ENCODE results near the gene RARS1.
"Not testable (repeated sequence)": the region's sequence is repeated elsewhere in the genome, so short reads cannot be mapped to it uniquely, and the experiment has no call there.

The RARS1 gene

DNA sequence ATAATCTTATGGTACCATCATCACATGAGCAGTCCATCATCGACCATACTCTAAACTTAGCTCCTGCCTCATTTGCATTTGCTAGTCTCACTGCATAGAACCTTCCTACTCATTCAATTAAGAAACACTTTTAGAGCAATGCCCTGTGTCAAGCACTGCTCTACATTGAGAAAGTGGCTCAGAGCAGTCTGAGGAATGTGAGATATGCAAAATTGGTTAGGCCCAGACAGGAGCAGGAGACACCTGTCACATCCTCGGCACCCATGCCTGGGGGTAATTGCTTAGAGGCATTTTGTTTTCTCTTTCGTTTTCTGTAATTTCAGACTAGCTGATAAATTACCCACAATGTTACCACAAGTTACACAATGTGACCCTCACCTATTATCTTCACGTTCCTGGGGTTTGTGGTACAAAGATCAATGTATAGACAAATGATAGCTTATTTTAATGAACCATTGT is 4.9 kb upstream of the RARS1 start:
- no peak for DNase-seq

DNA sequence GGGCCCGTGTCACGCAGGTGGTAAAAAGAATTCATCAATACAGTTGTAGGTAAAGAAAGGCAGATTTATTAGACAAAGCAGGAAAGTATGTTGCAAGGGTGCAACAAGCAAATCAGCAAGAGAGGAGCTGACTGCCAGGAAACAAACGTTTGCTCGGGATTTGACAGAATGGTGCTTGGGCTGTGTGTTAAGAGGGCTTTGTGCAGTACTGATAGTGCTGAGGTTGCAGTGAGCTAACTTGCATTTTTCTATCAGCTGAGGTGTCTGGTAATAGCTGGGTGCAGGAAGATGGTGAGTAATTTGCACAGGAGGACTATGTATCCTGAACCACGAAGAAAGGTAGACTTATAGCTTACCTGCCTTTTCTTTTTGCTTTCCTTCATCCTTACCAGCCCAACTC is 3.9 kb upstream of the RARS1 start:
- no peak for DNase-seq

DNA sequence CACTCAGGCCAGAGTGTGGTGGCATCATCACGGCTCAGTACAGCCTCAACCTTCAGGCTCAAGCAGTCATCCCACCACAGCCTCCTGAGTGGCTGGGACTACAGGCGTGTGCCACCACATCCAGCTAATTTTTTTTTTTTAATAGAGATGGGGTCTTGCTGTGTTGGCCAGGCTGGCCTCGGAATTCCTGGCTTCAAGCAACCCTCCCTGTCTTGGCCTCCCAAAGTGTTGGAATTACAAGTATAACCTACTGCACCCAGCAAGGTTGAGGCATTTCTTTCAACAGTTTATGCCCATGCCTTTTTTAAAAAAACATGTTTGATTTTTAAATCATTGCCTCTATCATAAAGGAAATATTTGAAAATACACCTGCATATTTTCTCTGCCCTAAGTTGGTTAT is 2.8 kb downstream of the RARS1 start:
- no peak for DNase-seq

DNA sequence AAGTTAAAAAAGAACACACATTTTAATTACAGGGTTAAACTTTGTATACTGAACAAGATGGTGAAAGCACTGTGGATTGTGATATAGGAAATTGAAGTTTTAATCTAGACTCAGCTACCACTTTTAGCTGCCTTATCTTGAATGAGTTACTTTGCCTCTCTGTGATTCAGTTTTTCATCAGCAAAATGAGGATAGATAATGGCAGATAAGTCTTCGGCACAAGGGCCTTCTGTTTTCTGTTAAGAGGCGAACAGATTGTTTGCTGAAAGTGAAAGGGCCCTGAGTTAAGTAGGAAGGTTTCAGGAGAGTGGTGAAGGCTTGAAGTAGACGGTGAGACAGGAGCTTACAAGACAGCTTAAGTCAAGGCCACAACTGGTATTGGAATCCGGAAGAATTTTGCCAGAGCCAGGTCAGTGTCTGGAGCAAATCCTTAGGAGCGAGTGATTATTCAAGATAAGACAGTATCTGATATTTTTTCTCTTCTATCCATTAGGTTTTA is 7.8 kb downstream of the RARS1 start:
- no peak for DNase-seq

DNA sequence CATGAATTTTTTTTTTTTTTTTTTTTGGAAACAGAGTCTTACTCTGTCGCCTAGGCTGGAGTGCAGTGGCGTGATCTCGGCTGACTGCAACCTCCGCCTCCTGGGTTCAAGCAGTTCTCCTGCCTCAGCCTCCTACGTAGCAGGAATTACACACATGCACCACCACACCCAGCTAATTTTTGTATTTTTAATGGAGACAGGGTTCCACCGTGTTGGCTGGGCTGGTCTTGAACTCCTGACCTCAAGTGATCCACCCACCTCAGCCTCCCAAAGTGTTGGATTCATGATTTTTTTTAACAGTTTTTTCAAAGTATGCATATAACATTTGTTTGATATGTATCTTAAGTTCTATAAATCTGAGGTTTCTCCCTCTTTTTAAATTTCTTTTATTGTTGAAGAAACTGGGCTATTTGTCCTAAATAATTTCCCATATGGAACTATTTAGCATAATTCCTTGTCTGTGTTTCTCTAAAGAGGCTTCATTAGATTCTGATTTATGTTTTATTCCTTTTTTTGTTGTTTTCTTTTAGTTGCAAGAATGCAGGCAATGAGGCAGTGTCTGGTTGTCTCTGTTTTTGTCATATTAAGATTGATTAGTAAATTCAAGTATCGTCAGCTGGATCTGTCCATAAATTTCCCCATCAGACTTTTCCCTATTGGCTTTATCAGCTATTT is 16.4 kb downstream of the RARS1 start:
- DNase-seq, result no peak

DNA sequence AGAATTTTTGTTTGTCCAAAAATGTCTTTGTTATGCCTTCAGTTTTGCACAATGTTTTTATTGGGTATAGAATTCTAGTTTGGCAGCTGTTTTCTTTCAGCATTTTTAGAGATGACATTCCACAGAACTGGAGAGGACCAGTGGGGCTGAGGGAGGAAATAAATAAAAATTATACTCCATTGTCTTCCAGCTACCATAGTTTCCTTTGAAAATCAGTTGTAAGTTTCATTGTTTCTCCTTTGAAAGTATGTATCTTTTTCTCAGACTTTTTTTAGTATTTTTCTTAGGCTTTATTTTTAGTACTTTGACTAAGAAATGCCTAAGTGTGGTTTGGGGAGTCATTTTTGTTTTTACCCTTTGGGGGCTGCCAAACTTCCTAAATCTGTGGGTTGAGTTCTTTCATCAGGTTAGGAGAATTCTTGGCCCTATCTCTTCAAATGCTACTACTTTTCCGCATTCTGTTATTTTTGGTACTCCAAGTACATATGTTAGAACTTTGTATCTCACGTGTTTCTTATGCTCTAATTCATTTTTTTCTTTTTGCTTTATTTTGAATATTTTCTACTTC is 27.7 kb downstream of the RARS1 start:
- no peak for DNase-seq

DNA sequence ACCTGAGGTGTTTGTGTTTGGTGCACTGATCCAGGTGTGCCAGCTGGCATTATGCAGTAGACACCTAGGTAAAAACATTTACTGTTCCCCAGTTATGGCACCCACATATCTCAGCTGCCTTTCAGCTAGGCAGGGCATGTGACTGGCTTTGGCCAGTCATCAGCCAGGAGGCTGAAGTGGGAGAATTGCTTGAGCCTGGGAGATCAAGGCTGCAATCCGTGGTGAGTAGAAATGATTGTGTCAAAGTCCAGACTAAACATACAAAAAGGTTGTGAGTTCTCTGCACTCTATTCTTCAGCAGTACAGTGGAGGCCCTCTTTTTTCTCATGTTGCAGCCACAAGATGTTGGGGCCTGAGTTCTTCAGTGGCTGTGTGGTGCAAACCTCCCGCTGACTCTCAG is 39.6 kb downstream of the RARS1 start:
- no peak for DNase-seq

DNA sequence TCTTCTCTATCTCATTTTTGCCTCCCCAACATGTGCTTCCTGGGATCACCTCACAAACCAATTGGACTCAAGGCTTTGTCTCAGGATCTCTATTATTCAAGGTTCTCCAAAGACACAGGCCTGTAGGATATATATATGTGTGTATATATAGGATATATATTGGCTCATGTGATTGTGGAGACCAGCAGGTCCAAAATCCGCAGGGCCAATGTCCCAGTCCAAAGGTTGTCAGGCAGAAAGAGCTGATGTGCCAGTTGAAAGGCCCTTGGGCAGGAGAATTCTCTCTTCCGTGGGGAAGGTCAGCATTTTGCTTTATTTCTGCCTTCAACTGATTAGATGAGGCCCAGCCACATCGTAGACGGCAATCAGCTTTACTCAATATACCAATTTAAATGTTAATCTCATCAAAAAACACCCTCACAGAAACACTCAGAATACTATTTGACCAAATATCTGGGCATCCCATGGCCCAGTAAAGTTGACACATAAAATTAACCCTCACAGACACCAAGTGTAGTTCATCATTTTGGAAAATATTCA is 41.6 kb downstream of the RARS1 start:
- DNase-seq, result no peak

DNA sequence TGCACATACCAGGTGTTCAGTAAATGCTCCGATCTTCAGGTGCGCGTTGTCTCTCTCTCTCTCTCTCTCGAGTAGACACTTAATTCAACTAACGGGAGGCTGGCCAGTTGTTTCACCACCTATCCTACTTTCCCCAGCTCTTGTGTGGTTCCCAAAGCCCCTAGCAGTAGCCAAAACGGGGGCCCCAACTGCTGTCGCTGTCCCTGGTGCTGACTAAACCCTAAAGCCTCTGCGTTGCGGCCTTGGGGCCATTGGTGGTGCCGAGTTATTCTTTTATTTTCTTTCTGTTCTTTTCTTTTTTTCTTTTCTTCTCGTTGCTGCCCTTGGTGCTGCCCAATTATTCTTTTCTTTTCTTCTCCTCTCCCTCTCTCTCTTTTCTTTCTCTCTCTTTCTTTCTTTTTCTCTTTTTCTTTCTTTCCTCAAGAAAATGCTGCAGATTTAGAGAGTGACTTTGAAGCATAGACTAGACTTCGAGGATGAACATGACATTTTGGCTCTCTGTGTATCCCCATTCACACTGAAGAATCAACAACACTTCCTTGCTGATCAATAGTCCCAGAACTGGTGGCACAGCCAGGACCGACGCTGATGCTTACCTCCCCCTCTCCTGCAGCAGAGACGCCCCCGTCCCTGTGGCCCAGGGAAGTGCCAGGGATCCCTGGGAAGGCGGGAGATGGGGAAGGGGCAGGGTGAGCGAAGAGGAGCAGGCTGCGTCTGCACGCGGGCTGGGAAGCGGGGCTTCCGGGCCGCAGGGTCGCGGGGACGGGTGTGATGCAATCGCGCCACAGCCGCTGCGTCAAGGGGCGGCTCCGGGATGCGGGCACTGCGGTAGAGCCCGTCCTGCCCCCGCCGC is 42.5 kb downstream of the RARS1 start, which contains the start of gene FBLL1:
FBLL1 (plus strand) TSS at position 785 of the 853 bp plus-strand sequence. CDS start 200 bp downstream, outside the sequence.
- DNase-seq, result peak in 1 of 14 donors; percentile 73

DNA sequence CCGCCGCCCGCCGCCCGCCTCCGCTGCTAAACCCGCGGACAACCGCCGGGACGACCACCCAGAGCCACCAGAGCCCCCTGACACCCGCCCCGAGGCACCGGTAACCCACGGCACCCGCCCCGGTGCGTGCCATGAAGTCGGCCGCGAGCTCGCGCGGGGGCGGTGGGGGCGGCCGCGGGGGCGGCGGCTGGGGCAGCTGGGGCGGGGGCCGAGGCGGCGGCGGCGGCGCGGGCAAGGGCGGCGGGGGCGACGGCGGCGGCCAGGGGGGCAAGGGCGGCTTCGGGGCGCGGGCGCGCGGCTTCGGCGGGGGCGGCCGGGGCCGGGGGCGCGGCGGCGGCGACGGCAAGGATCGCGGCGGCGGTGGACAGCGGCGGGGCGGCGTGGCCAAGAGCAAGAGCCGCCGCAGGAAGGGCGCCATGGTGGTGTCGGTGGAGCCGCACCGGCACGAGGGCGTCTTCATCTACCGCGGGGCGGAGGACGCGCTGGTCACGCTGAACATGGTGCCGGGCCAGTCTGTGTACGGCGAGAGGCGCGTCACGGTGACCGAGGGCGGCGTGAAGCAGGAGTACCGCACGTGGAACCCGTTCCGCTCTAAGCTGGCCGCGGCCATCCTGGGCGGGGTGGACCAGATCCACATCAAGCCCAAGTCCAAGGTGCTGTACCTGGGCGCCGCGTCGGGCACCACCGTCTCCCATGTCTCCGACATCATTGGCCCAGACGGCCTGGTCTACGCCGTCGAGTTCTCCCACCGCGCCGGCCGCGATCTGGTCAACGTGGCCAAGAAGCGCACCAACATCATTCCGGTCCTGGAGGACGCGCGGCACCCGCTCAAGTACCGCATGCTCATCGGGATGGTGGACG is 43.3 kb downstream of the RARS1 start:
- no peak for DNase-seq

DNA sequence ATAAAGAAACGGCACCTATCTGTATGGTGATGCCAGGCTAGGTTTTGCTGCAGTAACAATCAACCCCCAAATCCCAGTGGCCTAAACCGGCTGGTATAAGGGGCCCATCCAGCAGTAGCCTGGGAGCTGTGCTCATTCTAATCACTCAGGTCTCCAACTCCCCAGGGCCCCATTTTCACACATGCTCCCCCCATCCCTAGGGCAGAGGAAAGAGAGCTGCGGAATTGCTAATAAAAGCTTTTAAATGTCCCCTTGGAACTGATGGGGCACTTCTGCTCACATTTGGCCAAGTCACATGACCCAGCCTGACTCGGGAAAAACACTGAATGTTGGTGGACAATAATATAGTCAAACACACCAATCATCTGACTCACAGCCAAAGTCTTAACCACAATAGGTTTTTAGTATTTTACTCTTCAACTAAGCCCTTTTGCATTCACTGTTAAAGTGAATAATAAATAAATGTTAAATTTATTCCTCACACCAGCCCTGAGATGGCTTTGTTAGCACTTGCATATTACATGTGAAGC is 44.4 kb downstream of the RARS1 start:
- DNase-seq, result no peak

DNA sequence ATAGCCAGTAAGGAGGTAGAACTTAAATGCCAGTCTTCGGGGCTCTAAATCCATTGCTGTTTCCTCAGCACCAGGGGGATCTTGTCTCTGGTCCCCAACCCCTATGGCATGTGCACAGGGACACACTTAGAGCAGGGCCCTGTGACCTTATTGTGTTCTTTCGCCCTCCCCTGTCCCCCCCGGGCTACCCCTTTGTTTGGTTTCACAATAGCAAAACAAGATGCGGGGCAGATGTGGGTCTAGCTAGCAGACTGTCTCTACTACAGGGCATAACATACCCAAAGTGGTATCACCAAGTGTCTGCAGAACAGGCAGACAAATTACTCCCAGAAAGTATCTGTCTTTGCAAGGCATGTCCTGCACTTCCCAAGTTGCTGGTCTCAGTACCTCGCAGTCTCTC is 44.9 kb downstream of the RARS1 start:
- DNase-seq, result no peak

DNA sequence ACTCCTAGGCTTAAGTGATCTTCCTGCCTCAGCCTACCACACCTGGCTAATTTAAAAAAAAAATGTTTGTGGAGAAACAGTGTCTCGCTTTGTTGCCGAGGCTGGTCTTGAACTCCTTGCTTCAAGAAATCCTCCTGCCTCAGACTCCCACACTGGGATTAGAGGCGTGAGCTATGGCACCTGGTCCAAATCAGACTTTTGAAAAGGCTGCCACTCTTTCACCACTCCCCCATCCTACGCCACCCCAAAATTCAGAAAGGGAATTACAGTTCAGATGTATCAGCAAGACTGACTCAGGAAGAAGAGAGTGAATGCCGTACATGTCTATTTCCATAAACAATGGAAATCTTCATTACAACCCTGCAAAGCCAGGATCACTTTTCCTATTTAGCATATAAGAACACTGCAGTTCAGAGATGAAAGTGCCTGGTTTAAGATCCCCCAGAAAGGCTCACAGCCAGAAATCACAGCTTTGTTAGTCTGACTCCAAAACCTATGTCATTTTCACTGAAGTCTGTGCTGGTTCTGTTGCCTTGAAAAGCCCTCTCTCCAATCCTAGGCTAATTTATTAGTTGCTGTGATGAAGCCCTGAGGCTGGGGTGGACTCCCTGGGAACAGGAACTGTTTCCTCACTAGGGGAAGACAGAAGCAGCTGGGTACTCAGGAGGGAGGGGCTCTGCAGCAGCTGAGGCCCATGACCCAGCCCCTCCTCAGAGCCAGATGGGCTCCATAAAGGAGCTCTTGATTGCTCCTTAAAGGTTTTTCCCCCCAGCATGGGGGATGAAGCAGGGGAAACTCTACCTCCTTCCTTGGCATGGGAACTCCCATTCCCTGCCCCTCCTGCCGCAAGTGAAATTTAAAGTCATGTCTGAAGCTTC is 46.0 kb downstream of the RARS1 start:
- no peak for DNase-seq

DNA sequence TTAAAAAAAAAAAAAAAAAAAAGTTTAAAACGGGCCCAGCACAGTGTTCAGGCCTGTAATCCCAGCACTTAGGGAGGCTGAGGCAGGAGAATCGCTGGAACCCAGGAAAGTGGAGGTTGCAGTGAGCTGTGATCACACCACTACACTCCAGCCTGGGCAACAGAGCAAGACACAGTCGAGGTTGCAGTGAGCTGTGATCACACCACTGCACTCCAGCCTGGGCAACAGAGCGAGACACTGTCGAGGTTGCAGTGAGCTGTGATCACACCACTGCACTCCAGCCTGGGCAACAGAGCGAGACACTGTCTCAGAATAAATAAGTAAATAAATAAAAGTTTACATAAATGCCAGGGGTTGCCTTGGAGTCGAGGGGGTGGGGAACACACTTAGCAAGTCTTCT is 48.1 kb downstream of the RARS1 start:
- not testable (repeated sequence) for DNase-seq

DNA sequence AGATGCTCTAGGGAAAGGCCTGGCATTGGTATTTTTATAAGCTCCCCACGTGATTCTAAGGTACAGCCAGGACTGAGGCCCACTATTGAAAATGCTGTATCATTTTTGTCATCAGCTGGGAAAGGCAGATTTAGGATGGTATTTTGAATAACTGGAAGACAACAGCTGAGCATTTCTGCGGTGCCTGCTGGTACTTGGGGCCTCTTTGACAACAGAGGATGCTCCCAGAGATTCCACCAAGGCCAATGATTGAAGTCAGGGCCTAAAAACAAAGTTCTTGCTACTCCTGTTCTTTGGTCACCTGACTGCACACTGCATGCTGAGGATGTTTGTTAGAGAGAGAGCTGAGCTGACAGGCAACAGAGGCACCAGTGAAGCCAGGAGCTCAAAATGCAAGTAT is 50.9 kb downstream of the RARS1 start:
- no peak for DNase-seq

DNA sequence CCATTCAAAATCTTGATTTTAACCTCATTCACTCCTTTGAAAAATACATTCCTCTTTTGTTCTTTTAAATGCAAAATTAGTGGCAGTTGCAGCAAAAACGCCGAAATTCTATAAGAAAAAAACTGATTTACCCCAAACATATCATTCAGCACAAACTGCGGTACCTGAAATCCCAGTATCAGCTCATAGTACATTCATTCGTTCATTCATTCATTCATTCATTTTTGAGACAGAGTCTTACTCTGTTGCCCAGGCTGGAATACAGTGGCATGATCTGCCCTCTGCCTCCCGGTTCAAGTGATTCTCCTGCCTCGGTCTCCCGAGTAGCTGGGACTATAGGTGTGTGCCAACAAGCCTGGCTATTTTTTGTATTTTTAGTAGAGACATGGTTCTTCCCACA is 63.3 kb downstream of the RARS1 start:
- no peak for DNase-seq

DNA sequence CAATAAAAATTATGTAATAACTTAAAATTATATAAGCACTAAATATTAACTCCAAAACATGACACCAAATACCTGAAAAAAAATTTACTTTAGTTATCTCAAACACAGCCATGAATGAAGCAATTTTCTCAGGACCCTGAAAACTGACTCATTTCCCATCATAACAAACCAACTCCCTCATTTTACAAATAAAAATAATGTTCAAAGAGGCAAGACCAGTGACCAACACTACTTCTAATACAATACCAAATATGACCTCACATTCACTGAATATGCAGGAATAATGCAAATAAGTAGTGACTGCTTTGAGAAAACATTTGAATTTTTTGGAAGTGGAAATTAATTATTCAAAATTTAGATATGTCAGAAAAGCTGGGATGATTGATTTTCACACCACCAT is 64.4 kb downstream of the RARS1 start:
- no peak for DNase-seq

DNA sequence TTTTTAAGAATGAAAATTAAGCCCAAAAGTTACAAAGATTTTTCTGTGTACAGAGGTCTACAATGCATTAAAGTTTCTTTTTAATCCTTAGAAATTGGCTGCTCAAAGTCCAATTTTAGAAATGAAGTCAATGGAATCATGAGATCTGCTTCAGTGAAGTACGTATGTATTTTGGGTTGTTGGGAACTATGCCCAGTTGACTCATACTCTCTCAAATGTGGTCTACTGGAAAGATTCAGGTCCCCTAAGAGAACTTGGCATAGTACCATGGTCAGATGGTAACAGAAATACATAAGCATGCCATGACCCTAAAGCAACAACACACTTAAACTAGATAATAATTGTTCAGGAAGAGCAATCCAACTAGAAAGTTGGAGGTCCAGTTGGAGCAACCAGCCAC is 65.9 kb downstream of the RARS1 start:
- no peak for DNase-seq

DNA sequence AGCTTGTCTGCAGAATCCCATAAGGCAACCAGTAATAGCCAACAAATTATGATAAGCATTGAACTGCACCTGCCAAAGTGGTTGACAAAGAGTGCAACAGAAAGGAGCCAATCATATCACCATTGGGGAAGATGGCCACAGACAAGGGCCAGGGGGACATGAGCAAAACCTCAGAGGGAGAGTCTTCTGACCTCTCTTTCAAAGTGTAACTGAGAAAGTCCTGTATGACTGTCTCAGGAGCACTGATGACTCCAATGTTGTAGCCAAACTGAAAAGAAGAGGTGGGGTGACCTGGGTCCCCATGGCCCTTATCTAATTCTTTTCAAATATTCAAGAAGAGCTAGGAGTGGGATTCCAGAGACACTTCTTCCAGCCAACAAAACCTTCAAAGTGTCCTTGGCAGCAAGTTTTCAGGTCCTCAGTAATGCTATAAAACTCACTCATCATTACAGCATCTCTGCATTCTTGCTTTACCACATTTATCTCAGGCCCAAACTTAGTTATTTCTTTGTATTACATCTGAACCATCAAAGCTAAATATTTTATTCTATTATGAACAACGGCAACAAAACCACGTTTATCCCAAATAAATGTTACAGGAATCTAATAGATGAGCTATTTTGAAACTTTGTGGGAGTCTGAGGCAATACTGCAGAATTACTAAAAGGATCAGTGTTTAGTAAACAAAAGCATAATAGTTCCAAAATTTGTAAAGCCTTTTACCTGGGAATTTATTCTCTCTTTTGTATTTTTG is 67.3 kb downstream of the RARS1 start:
- no peak for DNase-seq

DNA sequence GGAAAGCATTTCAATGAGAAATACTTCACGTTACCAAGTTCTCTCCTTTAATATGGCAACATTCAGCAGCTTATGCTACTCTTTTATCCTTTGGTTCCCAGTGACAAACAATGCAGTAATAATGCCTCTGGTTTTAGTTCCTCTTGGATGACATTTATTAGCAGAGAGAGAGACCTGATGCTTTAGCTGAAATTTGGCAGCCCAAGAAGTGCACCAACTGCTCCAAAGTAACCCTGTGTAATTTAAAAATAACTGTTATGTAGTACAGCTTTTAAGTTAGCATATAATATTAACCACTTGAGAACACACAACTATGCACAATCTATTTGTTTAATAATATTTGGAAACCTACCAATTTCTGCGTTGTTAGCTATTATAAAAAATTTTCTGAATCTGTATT is 71.1 kb downstream of the RARS1 start:
- peak in 1 of 14 donors; percentile 12 for DNase-seq
